Measurements from ENCODE around the gene REM2.

Gene REM2

DNA sequence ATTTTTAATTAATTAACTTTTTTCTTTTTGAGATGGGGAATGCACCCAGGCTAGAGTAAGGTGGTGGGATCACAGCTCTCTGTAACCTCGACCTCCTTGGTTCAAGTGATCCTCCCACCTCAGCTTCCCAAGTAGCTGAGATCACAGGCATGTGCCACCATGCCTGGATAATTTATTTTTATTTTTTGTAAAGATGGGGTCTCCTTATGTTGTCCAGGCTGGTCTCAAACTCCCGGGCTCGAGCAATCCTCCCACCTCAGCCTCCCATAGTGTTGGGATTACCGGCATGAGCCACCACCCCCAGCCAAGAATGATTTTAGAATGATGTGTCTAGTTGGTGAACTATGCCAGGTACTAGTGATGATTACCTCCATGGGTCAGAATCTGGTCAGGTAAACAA, 18.0 kb upstream of the REM2 start:
- no peaks in the 10 kb centered on the region for H3K4me1 ChIP-seq (ENCODE audit: control extremely low read depth in 1 of 4, control insufficient read depth in 4 of 4, insufficient read depth in 4 of 4, low read length in 3 of 4)
- H3K4me3 ChIP-seq (ENCODE audit: control insufficient read depth in 1 of 7, extremely low read depth in 1 of 7, insufficient read depth in 4 of 7, low read depth in 2 of 7, low read length in 6 of 7), result no peak overlapping the region
- WGBS (ENCODE audit: insufficient coverage), result 80% methylated on average over 1 of the region's 4 CpGs
- H3K9me3 ChIP-seq (ENCODE audit: control extremely low read depth in 1 of 5, control insufficient read depth in 4 of 5, insufficient read depth in 2 of 5, low read depth in 1 of 5, low read length in 4 of 5), result peaks cover 0 to 12% (median 3%) of the 10 kb centered on the region in 5 experiments
- DNase-seq, result no peak
- peaks cover 3 to 41% (median 10%) of the 10 kb centered on the region in 5 experiments for H3K27me3 ChIP-seq (replicated peaks in 2 of 5; ENCODE audit: control insufficient read depth in 4 of 5, insufficient read depth in 5 of 5, low read length in 4 of 5)
- H3K36me3 ChIP-seq (ENCODE audit: control insufficient read depth in 4 of 4, insufficient read depth in 4 of 4, low read length in 3 of 4), result no peaks in the 10 kb centered on the region
- CTCF ChIA-PET, result interaction anchor here (1.0 to 7.1 kb wide), 3 partner anchors 7 to 17 kb away, joined by 5 to 44 read pairs (median 32); partner anchors contain the start of gene LRP10
- POLR2A ChIA-PET, result interaction anchor here (1.2 kb wide), 1 partner anchor 15 kb away, joined by 3 read pairs; no protein-coding TSS in a partner anchor
- no peak overlapping the region for H3K27ac ChIP-seq (ENCODE audit: insufficient read depth in 1 of 2, low read depth in 1 of 2, low read length in 2 of 2, poor library complexity in 1 of 2, severe bottlenecking in 2 of 2)

DNA sequence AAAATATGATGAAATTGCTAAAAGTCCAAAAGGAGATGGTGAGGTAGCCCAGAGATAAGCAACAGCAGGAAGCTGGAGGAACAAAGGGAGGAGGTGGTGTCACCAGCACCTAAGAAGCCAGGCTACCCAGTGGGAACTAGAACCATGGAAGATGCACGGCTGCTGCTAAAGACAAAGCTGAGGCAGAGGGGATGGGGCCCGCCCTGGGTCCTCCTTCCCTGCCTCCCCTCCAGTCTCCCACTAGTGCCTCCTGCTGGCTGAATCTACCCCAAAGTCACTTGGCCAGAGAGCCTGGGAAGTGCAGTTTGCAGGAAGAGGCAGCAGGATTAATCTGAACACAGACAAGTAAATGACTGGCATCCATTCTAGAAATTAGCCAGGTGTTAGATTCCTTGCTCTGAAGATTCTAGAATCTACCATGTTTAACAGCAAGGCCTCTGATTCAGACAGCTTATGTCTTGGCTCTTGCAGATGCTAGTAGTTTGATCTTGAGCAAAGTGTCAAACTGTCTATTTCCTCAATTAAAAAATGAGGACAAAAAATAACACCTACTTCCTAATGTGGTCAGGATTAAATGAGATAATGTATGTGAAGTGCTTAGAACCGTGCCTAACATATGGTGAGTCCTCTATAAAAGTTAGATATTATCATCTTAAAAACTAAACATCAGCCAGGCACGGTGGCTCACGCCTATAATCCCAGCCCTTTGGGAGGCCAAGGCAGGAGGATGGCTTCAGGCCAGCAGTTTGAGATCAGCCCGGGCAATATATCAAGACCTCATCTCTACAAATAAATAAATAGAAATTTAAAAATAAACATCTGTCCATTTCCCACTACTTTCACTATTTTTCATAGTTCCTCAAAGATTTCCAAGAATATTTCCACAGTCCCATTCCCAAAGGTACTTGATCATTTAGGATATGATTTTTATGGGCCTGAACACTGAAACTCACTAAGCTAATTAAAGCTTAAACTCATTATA, 17.3 kb upstream of the REM2 start:
- Histone ChIP-seq H3K4me3 (ENCODE audit: control insufficient read depth in 1 of 7, extremely low read depth in 1 of 7, insufficient read depth in 4 of 7, low read depth in 2 of 7, low read length in 6 of 7) (no peak overlapping the region), H3K27ac (ENCODE audit: insufficient read depth in 1 of 2, low read depth in 1 of 2, low read length in 2 of 2, poor library complexity in 1 of 2, severe bottlenecking in 2 of 2) (no peak overlapping the region), H3K27me3 (replicated peaks in 2 of 5; ENCODE audit: control insufficient read depth in 4 of 5, insufficient read depth in 5 of 5, low read length in 4 of 5) (peaks cover 3 to 35% (median 10%) of the 10 kb centered on the region in 5 experiments), H3K9me3 (ENCODE audit: control extremely low read depth in 1 of 5, control insufficient read depth in 4 of 5, insufficient read depth in 2 of 5, low read depth in 1 of 5, low read length in 4 of 5) (peaks cover 0 to 8% (median 3%) of the 10 kb centered on the region in 5 experiments), H3K4me1 (ENCODE audit: control extremely low read depth in 1 of 4, control insufficient read depth in 4 of 4, insufficient read depth in 4 of 4, low read length in 3 of 4) (peaks cover 2 to 6% (median 3%) of the 10 kb centered on the region in 4 experiments), H3K36me3 (ENCODE audit: control insufficient read depth in 4 of 4, insufficient read depth in 4 of 4, low read length in 3 of 4) (no peaks in the 10 kb centered on the region)
- WGBS (ENCODE audit: insufficient coverage), result 92% methylated on average over 2 of the region's 6 CpGs
- CTCF ChIA-PET, result interaction anchor here (1.0 to 7.1 kb wide), 3 partner anchors 12 to 17 kb away, joined by 4 to 44 read pairs (median 5); no protein-coding TSS in a partner anchor
- no peak for DNase-seq
- POLR2A ChIA-PET, result interaction anchor here (0.6 to 1.2 kb wide), 3 partner anchors 16 to 404 kb away, joined by 3 to 5 read pairs (median 4); no protein-coding TSS in a partner anchor

DNA sequence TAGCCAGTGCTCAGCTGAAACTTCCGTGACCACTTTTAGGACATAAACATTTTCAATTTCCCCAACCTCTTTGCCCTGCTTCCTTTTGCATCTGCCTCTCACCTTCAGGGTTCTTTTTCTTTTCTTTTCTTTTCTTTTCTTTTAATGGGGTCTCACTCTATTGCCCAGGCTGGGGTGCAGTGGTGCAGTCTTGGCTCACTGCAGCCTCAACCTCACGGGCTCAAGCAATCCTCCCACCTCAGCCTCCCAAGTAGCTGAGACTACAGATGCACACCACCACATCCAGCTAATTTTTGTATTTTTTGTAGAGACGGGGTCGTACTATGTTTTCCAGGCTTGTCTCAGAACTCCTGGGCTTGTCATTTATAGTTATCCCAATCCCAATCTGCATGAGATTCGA, 16.1 kb upstream of the REM2 start:
- Histone ChIP-seq H3K36me3 (ENCODE audit: control insufficient read depth in 4 of 4, insufficient read depth in 4 of 4, low read length in 3 of 4) (no peaks in the 10 kb centered on the region), H3K27me3 (replicated peaks in 2 of 5; ENCODE audit: control insufficient read depth in 4 of 5, insufficient read depth in 5 of 5, low read length in 4 of 5) (peaks cover 0 to 29% (median 6%) of the 10 kb centered on the region in 5 experiments), H3K4me1 (ENCODE audit: control extremely low read depth in 1 of 4, control insufficient read depth in 4 of 4, insufficient read depth in 4 of 4, low read length in 3 of 4) (peaks cover 6 to 16% (median 14%) of the 10 kb centered on the region in 4 experiments), H3K4me3 (ENCODE audit: control insufficient read depth in 1 of 7, extremely low read depth in 1 of 7, insufficient read depth in 4 of 7, low read depth in 2 of 7, low read length in 6 of 7) (no peak overlapping the region), H3K9me3 (ENCODE audit: control extremely low read depth in 1 of 5, control insufficient read depth in 4 of 5, insufficient read depth in 2 of 5, low read depth in 1 of 5, low read length in 4 of 5) (peaks cover 0 to under 1% (median 0%) of the 10 kb centered on the region in 5 experiments), H3K27ac (ENCODE audit: insufficient read depth in 1 of 2, low read depth in 1 of 2, low read length in 2 of 2, poor library complexity in 1 of 2, severe bottlenecking in 2 of 2) (no peak overlapping the region)
- WGBS (ENCODE audit: insufficient coverage), result 100% methylated on average over 3 of the region's 5 CpGs
- POLR2A ChIA-PET, result no interaction called here
- DNase-seq, result no peak
- CTCF ChIA-PET, result interaction anchor here (1.1 to 7.1 kb wide), 2 partner anchors 13 kb away, joined by 4 to 44 read pairs; no protein-coding TSS in a partner anchor

DNA sequence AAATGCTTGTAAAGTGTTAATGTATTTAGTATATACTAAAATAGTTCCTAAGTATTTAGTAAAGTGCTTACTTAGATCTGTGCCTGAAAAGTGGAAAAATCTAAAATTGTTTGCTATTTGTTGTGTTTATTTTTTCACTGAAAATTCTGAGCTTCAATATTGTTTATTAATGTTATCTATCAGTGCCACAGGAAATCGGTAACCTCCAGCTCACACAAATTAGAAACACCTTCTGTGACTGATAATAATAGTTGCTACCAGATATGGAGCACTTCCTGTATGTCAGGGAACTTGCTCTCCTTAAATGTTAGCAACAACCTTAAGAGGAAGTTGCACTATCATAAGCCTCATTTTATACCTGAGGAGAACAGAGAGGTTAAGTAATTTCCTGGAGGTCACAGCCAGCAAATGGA, 12.2 kb upstream of the REM2 start:
- Histone ChIP-seq H3K4me3 (ENCODE audit: control insufficient read depth in 1 of 7, extremely low read depth in 1 of 7, insufficient read depth in 4 of 7, low read depth in 2 of 7, low read length in 6 of 7) (peak overlapping the region in 5 of 7 experiments; percentile 74 to 91 (median 81)), H3K9me3 (ENCODE audit: control extremely low read depth in 1 of 5, control insufficient read depth in 4 of 5, insufficient read depth in 2 of 5, low read depth in 1 of 5, low read length in 4 of 5) (no peaks in the 10 kb centered on the region)

DNA sequence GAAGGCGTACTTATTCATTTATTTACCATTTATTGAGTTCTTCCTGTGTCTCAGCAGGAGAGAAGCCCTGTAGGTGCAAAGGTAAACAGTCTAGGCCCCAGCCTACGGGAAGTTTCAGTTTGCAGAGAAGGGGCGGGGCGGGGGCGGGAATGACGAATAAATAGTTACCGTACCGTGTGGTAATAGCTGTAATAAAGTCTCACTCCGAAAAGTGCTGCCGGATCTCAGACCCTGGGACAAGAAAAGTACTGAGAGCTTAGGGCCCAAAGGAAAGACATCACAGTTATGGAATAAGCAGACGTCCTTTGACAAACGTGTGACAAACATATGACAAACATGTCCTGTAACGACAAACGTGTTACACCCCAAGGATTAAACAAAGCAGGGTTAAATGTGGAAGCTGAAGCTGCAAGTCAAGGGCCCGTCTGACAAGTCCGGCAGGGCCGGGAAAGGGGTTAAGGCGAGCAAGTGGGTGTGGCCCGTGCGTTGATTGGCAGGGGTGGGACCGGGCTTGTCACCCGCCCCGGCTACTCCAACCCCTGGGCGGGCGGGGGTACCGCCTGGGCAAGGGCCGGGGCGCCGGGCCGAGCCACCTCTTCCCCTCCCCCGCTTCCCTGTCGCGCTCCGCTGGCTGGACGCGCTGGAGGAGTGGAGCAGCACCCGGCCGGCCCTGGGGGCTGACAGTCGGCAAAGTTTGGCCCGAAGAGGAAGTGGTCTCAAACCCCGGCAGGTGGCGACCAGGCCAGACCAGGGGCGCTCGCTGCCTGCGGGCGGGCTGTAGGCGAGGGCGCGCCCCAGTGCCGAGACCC, 11.6 kb upstream of the REM2 start, which contains the start of gene LRP10:
Gene LRP10 (plus strand): TSS at position 517 of the 809 bp plus-strand sequence. CDS start 564 bp downstream, outside the sequence.
- ChIA-PET POLR2A (interaction anchor here (0.5 to 1.2 kb wide), 2 partner anchors 10 to 44 kb away, joined by 3 to 4 read pairs; no protein-coding TSS in a partner anchor), CTCF (interaction anchor here (1.0 to 6.6 kb wide), 13 partner anchors 9 to 315 kb away, joined by 4 to 75 read pairs (median 16); partner anchors contain the start of gene REM2)
- peak within 1 kb of the TSS; percentile 59 to 91 (median 78) for H3K4me3 ChIP-seq (ENCODE audit: control insufficient read depth in 1 of 7, extremely low read depth in 1 of 7, insufficient read depth in 4 of 7, low read depth in 2 of 7, low read length in 6 of 7)
- H3K27ac ChIP-seq (ENCODE audit: insufficient read depth in 1 of 2, low read depth in 1 of 2, low read length in 2 of 2, poor library complexity in 1 of 2, severe bottlenecking in 2 of 2), result peak within 1 kb of the TSS; percentile 29 to 82
- peaks cover 0 to 24% (median 15%) of the 10 kb centered on the region in 4 experiments for H3K36me3 ChIP-seq (ENCODE audit: control insufficient read depth in 4 of 4, insufficient read depth in 4 of 4, low read length in 3 of 4)
- peaks cover 0 to 6% (median 0%) of the 10 kb centered on the region in 5 experiments for H3K27me3 ChIP-seq (replicated peaks in 2 of 5; ENCODE audit: control insufficient read depth in 4 of 5, insufficient read depth in 5 of 5, low read length in 4 of 5)
- H3K4me1 ChIP-seq (ENCODE audit: control extremely low read depth in 1 of 4, control insufficient read depth in 4 of 4, insufficient read depth in 4 of 4, low read length in 3 of 4), result peaks cover 8 to 24% (median 22%) of the 10 kb centered on the region in 4 experiments
- H3K9me3 ChIP-seq (ENCODE audit: control extremely low read depth in 1 of 5, control insufficient read depth in 4 of 5, insufficient read depth in 2 of 5, low read depth in 1 of 5, low read length in 4 of 5), result no peaks in the 10 kb centered on the region
- DNase-seq, result peak; percentile 72 to 81 (median 72)
- 0% methylated on average over 38 of the region's 50 CpGs for WGBS (ENCODE audit: insufficient coverage)

More for the DNA sequence above, 12.2 kb upstream of the REM2 start:
- no CpG with 5 or more reads among the region's 1 CpG for WGBS (ENCODE audit: insufficient coverage)
- DNase-seq, result peak in 2 of 3 donors; percentile 36 to 49
- CTCF ChIA-PET, result interaction anchor here (1.0 to 6.6 kb wide), 10 partner anchors 9 to 314 kb away, joined by 3 to 75 read pairs (median 20); no protein-coding TSS in a partner anchor
- peaks cover 8 to 24% (median 22%) of the 10 kb centered on the region in 4 experiments for H3K4me1 ChIP-seq (ENCODE audit: control extremely low read depth in 1 of 4, control insufficient read depth in 4 of 4, insufficient read depth in 4 of 4, low read length in 3 of 4)
- peak overlapping the region; percentile 29 to 82 for H3K27ac ChIP-seq (ENCODE audit: insufficient read depth in 1 of 2, low read depth in 1 of 2, low read length in 2 of 2, poor library complexity in 1 of 2, severe bottlenecking in 2 of 2)
- peaks cover 0 to 9% (median 2%) of the 10 kb centered on the region in 5 experiments for H3K27me3 ChIP-seq (replicated peaks in 2 of 5; ENCODE audit: control insufficient read depth in 4 of 5, insufficient read depth in 5 of 5, low read length in 4 of 5)
- H3K36me3 ChIP-seq (ENCODE audit: control insufficient read depth in 4 of 4, insufficient read depth in 4 of 4, low read length in 3 of 4), result peaks cover 0 to 18% (median 10%) of the 10 kb centered on the region in 4 experiments
- POLR2A ChIA-PET, result interaction anchor here (1.2 kb wide), 1 partner anchor 9 kb away, joined by 4 read pairs; no protein-coding TSS in a partner anchor

Measured in common myeloid progenitor, CD34-positive (primary cell).